Neuronal stem cell (in vitro differentiated cells): Measurements from ENCODE around the gene ZNF132.

ENCODE experiments used
- DNase-seq: peaks from one replicate; pipeline ENCODE4 v3.0.0-alpha.2; 2013; ENCODE audit warnings: low spot score
- H2AFZ ChIP-seq: one replicate; pipeline ENCODE4 v1.6.1; 2013; ENCODE audit warnings: mild to moderate bottlenecking, low read length, inconsistent platforms
- H2AK5ac ChIP-seq: 2 replicates; pipeline ENCODE4 v1.6.1; 2013; ENCODE audit warnings: low read depth, mild to moderate bottlenecking, inconsistent platforms, low read length, moderate library complexity, mixed read lengths
- H2BK120ac ChIP-seq: 2 replicates; pipeline ENCODE4 v1.6.1; 2013; ENCODE audit warnings: low read depth, mild to moderate bottlenecking, inconsistent platforms, low read length, moderate library complexity, mixed read lengths
- H2BK12ac ChIP-seq: one replicate; pipeline ENCODE4 v1.6.1; 2013; ENCODE audit warnings: low read length, inconsistent platforms
- H2BK15ac ChIP-seq: 2 replicates; pipeline ENCODE4 v1.6.1; 2013; ENCODE audit warnings: mild to moderate bottlenecking, low read length, inconsistent platforms, mixed read lengths
- H2BK5ac ChIP-seq: one replicate; pipeline ENCODE4 v1.6.1; 2013; ENCODE audit warnings: inconsistent platforms, mild to moderate bottlenecking, low read length, moderate library complexity
- H3K14ac ChIP-seq: one replicate; pipeline ENCODE4 v1.6.1; 2013; ENCODE audit warnings: low read length, inconsistent platforms
- H3K18ac ChIP-seq: 2 replicates; pipeline ENCODE4 v1.6.1; 2013; ENCODE audit warnings: low read length, inconsistent platforms
- H3K23ac ChIP-seq: 2 replicates; pipeline ENCODE4 v1.6.1; 2013; ENCODE audit warnings: low read depth, mild to moderate bottlenecking, mixed read lengths, low read length, inconsistent platforms; ENCODE audit not compliant: poor library complexity
- H3K27ac ChIP-seq: replicated peaks from 3 replicates; pipeline ENCODE4 v1.5.1; 2013; ENCODE audit warnings: low read length, inconsistent platforms
- H3K27me3 ChIP-seq, 3 experiments: 2 replicates each; pipeline ENCODE4 v1.6.1; 2013; ENCODE audit warnings: low read length in 3 of 3, mild to moderate bottlenecking in 2 of 3, inconsistent platforms in 1 of 3, low read depth in 1 of 3, mixed read lengths in 1 of 3, moderate library complexity in 1 of 3; ENCODE audit not compliant: control insufficient read depth in 3 of 3, insufficient read depth in 3 of 3
- H3K36me3 ChIP-seq, 2 donors: replicated peaks in 1 of 2; 2 replicates each; pipeline ENCODE4 v1.6.1; 2013; ENCODE audit warnings: low read length in 2 of 2; ENCODE audit not compliant: control insufficient read depth in 2 of 2, insufficient read depth in 2 of 2
- H3K4ac ChIP-seq: 2 replicates; pipeline ENCODE4 v1.6.1; 2013; ENCODE audit warnings: inconsistent platforms, mild to moderate bottlenecking, low read length, moderate library complexity
- H3K4me1 ChIP-seq, 2 donors: 1 replicate in 1 of 2; 2 replicates in 1 of 2; pipeline ENCODE4 v1.6.1; 2013; ENCODE audit warnings: low read length in 2 of 2, low read depth in 1 of 2; ENCODE audit not compliant: control insufficient read depth in 2 of 2, insufficient read depth in 1 of 2
- H3K4me2 ChIP-seq: one replicate; pipeline ENCODE4 v1.6.1; 2013; ENCODE audit warnings: mild to moderate bottlenecking, low read length, inconsistent platforms; ENCODE audit not compliant: insufficient read depth, poor library complexity, severe bottlenecking
- H3K4me3 ChIP-seq, 2 donors: 2 replicates each; pipeline ENCODE4 v1.5.1; 2013; ENCODE audit warnings: low read length in 2 of 2, mild to moderate bottlenecking in 2 of 2, inconsistent platforms in 1 of 2, moderate library complexity in 1 of 2
- H3K79me1 ChIP-seq: one replicate; pipeline ENCODE4 v1.6.1; 2013; ENCODE audit warnings: low read depth, mild to moderate bottlenecking, inconsistent platforms, low read length, moderate library complexity
- H3K9ac ChIP-seq: one replicate; pipeline ENCODE4 v1.6.1; 2013; ENCODE audit warnings: mild to moderate bottlenecking, low read depth, low read length, inconsistent platforms; ENCODE audit not compliant: poor library complexity
- H3K9me3 ChIP-seq, 2 donors: replicated peaks in 1 of 2; 2 replicates each; pipeline versions ENCODE3 to v1.6.1; 2013; ENCODE audit warnings: low read length in 2 of 2, mild to moderate bottlenecking in 2 of 2, inconsistent platforms in 1 of 2, low read depth in 1 of 2, mixed read lengths in 1 of 2, moderate library complexity in 1 of 2; ENCODE audit not compliant: control insufficient read depth in 2 of 2, insufficient read depth in 1 of 2
- H4K8ac ChIP-seq: one replicate; pipeline ENCODE4 v1.6.1; 2013; ENCODE audit warnings: low read depth, mild to moderate bottlenecking, inconsistent platforms, low read length, moderate library complexity
- H4K91ac ChIP-seq: one replicate; pipeline ENCODE4 v1.6.1; 2013; ENCODE audit warnings: low read length, low read depth, mild to moderate bottlenecking, inconsistent platforms; ENCODE audit not compliant: poor library complexity
- WGBS, 2 donors: extraction: QIAGEN DNeasy Blood & Tissue Kit; methylation state at CpG; one replicate each; pipeline ENCODE4 v1.1.7; 2013; ENCODE audit warnings: missing lambda C conversion rate in 2 of 2, mixed read lengths in 1 of 2; ENCODE audit not compliant: insufficient read length in 2 of 2, insufficient replicate concordance in 1 of 2; ENCODE audit errors: extremely low coverage in 2 of 2; 5-methylcytosine and 5-hydroxymethylcytosine counted together

ZNF132 gene

DNA sequence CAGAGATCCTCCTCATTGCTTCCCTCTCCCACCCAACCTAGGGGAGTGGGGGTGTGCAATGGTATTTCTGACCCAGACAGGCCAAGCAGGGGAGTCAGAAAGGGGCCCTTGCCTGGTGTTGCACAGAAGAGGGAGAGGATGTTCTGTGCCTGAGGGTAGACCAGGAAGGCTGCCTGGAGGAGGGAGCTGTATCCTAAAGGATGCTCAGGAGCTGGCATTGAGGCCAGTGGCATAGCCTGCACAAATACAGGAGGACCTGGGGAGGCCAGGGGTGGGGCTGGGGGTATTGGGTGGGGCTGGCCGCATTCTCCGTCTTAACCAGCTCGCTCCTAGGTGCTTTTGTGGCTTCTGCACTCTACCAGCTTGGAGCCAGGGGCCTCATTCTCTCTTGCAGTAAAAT is 40.0 kb downstream of the ZNF132 start:
- H3K4me1 ChIP-seq = peaks cover 7 to 17% of the 10 kb centered on the region in 2 donors
- WGBS, 2 donors = no CpG with 5 or more reads among the region's 3 CpGs

DNA sequence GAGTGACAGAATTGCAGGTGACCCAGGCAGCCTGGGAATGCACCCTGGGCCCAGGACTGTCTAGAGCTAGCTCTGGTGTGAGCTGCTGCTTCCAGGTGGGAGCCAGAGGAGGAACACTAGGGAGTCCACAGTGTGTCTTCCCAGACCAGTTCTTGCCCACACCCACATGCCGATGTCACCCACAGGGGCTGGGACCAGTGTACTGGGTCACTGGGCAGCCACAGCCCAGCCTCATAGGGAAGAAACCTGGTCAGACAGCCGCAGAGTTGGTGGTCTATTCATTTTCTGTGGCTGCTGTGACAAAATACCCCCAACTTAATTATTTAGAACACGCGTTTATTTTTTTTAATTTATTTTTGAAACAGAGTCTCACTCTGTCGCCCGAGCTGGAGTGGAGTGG is 41.4 kb downstream of the ZNF132 start:
- H2BK5ac ChIP-seq = no peak overlapping the region
- H3K9me3 ChIP-seq = peaks cover 3 to 14% of the 10 kb centered on the region in 2 donors
- H3K36me3 ChIP-seq = peaks cover 14 to 36% of the 10 kb centered on the region in 2 donors
- no peak for DNase-seq
- H2AFZ ChIP-seq = no peak overlapping the region
- H2BK12ac ChIP-seq = no peak overlapping the region
- H3K18ac ChIP-seq = no peak overlapping the region
- WGBS, 2 donors = no CpG with 5 or more reads among the region's 6 CpGs
- no peak overlapping the region for H2BK15ac ChIP-seq
- H3K79me1 ChIP-seq = peaks cover 8% of the 10 kb centered on the region
- H3K9ac ChIP-seq = no peak overlapping the region
- H2AK5ac ChIP-seq = no peak overlapping the region
- peaks cover 7 to 17% of the 10 kb centered on the region in 2 donors for H3K4me1 ChIP-seq
- no peak overlapping the region for H4K91ac ChIP-seq
- no peak overlapping the region for H3K14ac ChIP-seq
- H4K8ac ChIP-seq = no peak overlapping the region
- H3K4me2 ChIP-seq = no peak overlapping the region
- H3K27ac ChIP-seq = no peak overlapping the region
- peaks cover 0 to 22% (median 7%) of the 10 kb centered on the region in 3 experiments for H3K27me3 ChIP-seq
- H3K4me3 ChIP-seq = no peak overlapping the region
- H3K4ac ChIP-seq = no peak overlapping the region
- no peak overlapping the region for H2BK120ac ChIP-seq
- no peak overlapping the region for H3K23ac ChIP-seq

More for the DNA sequence above, 40.0 kb downstream of the ZNF132 start:
- Histone ChIP-seq H3K18ac (no peak overlapping the region), H2AK5ac (peak overlapping the region; percentile 100), H3K4ac (no peak overlapping the region), H2BK120ac (no peak overlapping the region), H3K9me3 (peaks cover 3 to 19% of the 10 kb centered on the region in 2 donors), H4K91ac (no peak overlapping the region), H3K4me2 (no peak overlapping the region), H3K79me1 (peaks cover 8% of the 10 kb centered on the region), H2BK12ac (no peak overlapping the region), H3K27me3 (peaks cover 0 to 22% (median 7%) of the 10 kb centered on the region in 3 experiments), H3K27ac (no peak overlapping the region), H3K9ac (no peak overlapping the region), H4K8ac (no peak overlapping the region), H2BK15ac (peak overlapping the region; percentile 95), H3K4me3 (peak overlapping the region in 1 of 2 donors; percentile 66), H3K36me3 (peaks cover 5 to 23% of the 10 kb centered on the region in 2 donors), H3K14ac (no peak overlapping the region), H2AFZ (no peak overlapping the region), H2BK5ac (peak overlapping the region; percentile 78), H3K23ac (no peak overlapping the region)
- no peak for DNase-seq

DNA sequence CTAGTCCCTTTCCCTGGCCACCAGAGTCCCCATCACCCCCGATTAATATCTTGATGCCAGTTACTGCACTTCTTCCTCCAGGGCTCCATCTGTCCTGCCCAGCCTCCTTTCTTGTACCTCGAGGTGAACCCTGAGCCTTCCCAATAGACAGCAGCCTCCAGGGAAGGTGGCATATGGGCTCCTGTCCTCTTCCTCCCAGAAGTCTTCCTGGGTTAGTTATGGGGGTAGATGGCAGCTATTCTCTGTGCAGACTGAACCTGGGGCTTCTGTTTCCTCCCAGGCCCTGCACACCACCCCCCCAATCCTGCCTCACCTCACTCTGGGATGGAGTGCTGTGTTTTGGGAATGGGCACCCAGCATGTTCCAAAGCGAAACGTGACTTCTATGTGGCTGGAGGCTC is 41.9 kb downstream of the ZNF132 start:
- Histone ChIP-seq H4K8ac (no peak overlapping the region), H3K27me3 (peaks cover 0 to 22% (median 7%) of the 10 kb centered on the region in 3 experiments), H2AFZ (no peak overlapping the region), H3K9me3 (peaks cover 3 to 11% of the 10 kb centered on the region in 2 donors), H3K4me1 (peaks cover 7 to 17% of the 10 kb centered on the region in 2 donors), H2BK15ac (no peak overlapping the region), H3K4me3 (no peak overlapping the region), H3K36me3 (peaks cover 19 to 37% of the 10 kb centered on the region in 2 donors), H3K18ac (no peak overlapping the region), H3K9ac (no peak overlapping the region), H3K79me1 (peaks cover 8% of the 10 kb centered on the region), H2BK120ac (no peak overlapping the region), H3K27ac (no peak overlapping the region), H3K4me2 (no peak overlapping the region), H3K14ac (no peak overlapping the region), H3K23ac (no peak overlapping the region), H2BK12ac (no peak overlapping the region), H3K4ac (no peak overlapping the region), H4K91ac (no peak overlapping the region), H2BK5ac (no peak overlapping the region), H2AK5ac (peak overlapping the region; percentile 96)
- whole genome bisulfite sequencing, 2 donors = no CpG with 5 or more reads among the region's 4 CpGs
- DNase-seq = no peak

DNA sequence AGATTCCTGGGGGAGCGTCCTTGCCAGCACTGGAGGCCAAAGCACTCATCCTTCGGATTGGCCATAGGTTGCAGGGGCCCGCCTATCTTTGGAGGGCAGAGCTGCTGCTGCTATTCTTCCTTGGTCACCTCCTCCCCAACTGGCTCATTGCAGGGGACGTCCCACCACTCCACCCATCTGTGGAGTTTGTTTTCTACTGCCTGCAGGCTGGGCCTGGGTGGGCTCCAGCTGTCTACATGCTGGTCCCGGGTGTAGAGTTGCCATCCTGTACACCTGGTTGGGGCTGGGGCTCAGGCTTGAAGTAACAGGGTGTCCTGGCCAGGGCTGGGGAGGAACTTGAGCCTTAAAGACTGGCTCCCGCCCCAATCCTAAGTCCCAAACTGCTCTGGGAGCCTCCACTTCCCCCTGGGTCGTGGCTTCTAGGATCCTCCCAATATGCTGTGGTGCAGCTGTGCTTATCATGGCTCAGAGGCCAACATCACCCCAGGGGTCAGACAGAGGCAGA is 42.4 kb downstream of the ZNF132 start:
- peaks cover 7 to 17% of the 10 kb centered on the region in 2 donors for H3K4me1 ChIP-seq
- H4K91ac ChIP-seq = no peak overlapping the region
- H3K27me3 ChIP-seq = peaks cover 0 to 22% (median 7%) of the 10 kb centered on the region in 3 experiments
- H3K14ac ChIP-seq = no peak overlapping the region
- no peak overlapping the region for H3K4me2 ChIP-seq
- H2BK15ac ChIP-seq = peak overlapping the region; percentile 49
- H3K27ac ChIP-seq = no peak overlapping the region
- H3K9ac ChIP-seq = no peak overlapping the region
- H2BK12ac ChIP-seq = no peak overlapping the region
- H2BK120ac ChIP-seq = no peak overlapping the region
- no peak overlapping the region for H2AFZ ChIP-seq
- H3K79me1 ChIP-seq = peaks cover 11% of the 10 kb centered on the region
- peaks cover 1 to 6% of the 10 kb centered on the region in 2 donors for H3K9me3 ChIP-seq
- H3K4ac ChIP-seq = no peak overlapping the region
- no peak overlapping the region for H4K8ac ChIP-seq
- H2AK5ac ChIP-seq = peak overlapping the region; percentile 96
- peak overlapping the region; percentile 57 for H3K18ac ChIP-seq
- DNase-seq = no peak
- no peak overlapping the region for H3K4me3 ChIP-seq
- H3K36me3 ChIP-seq = peaks cover 22 to 37% of the 10 kb centered on the region in 2 donors
- no peak overlapping the region for H2BK5ac ChIP-seq
- WGBS, 2 donors = no CpG with 5 or more reads among the region's 7 CpGs
- H3K23ac ChIP-seq = no peak overlapping the region
